GM19395 (cell line): Measurements from ENCODE around the gene TNFRSF8.

ENCODE experiments used
- ATAC-seq: cut with Tn5 transposase; IDR thresholded peaks from one replicate; pipeline ENCODE4 v1.9.1; 2021; ENCODE audit warnings: mild to moderate bottlenecking, moderate library complexity; ENCODE audit not compliant: unreplicated experiment

Gene TNFRSF8

GRCh38 chr1:12059722-12060464 lies 3.2 kb upstream of the TNFRSF8 start:
- ATAC-seq: no peak

- no peak for ATAC-seq
Measured at GRCh38 chr1:12060500-12060899, 2.6 kb upstream of the TNFRSF8 start.

GRCh38 chr1:12064073-12064969 lies 1.2 kb downstream of the TNFRSF8 start:
- no peak for ATAC-seq

- no peak for ATAC-seq
Measured at GRCh38 chr1:12065872-12066271, 2.8 kb downstream of the TNFRSF8 start.

- no peak for ATAC-seq
Measured at GRCh38 chr1:12067900-12068821, 5.1 kb downstream of the TNFRSF8 start.

GRCh38 chr1:12069623-12070244 lies 6.6 kb downstream of the TNFRSF8 start:
- ATAC-seq: no peak

- no peak for ATAC-seq
Measured at GRCh38 chr1:12071892-12072291, 8.8 kb downstream of the TNFRSF8 start.

- no peak for ATAC-seq
Measured at GRCh38 chr1:12072741-12073140, 9.6 kb downstream of the TNFRSF8 start.

- no peak for ATAC-seq
Measured at GRCh38 chr1:12073796-12074195, 10.7 kb downstream of the TNFRSF8 start.

- no peak for ATAC-seq
Measured at GRCh38 chr1:12075195-12076114, 12.4 kb downstream of the TNFRSF8 start.

GRCh38 chr1:12076425-12077005 lies 13.4 kb downstream of the TNFRSF8 start:
- no peak for ATAC-seq

GRCh38 chr1:12078575-12078937 lies 15.5 kb downstream of the TNFRSF8 start:
- ATAC-seq: peak; percentile 10

GRCh38 chr1:12078938-12079861 lies 16.1 kb downstream of the TNFRSF8 start:
- ATAC-seq: peak; percentile 68

- ATAC-seq: no peak
Measured at GRCh38 chr1:12080156-12080555, 17.1 kb downstream of the TNFRSF8 start.

- ATAC-seq: no peak
Measured at GRCh38 chr1:12080773-12081556, 17.9 kb downstream of the TNFRSF8 start.

- no peak for ATAC-seq
Measured at GRCh38 chr1:12081648-12082396, 18.7 kb downstream of the TNFRSF8 start.

GRCh38 chr1:12082988-12083387 lies 19.9 kb downstream of the TNFRSF8 start:
- ATAC-seq: no peak
